Panc1 (cell line): Measurements from ENCODE around the gene TSHZ1. TPM values are rescaled to one million over a fixed set of nuclear protein-coding genes. Genes with fewer than 3 reads are reported as not detected.

Experiments
- ATAC-seq: fragments of 200-7000 bp; cut with Tn5 transposase; 2 replicates; pipeline ENCODE4 v1.9.1; 2020; ENCODE audit warnings: mild to moderate bottlenecking, moderate library complexity
- BruUV-seq: library from RNA; stranded (reverse); fragments of 400-500 nt; replicated peaks from 2 replicates; lab custom pipeline; 2021; lab: Mats Ljungman, UMichigan
- CTCF ChIA-PET: fragments of 300-600 bp; sonication (Branson Sonifier 250); formaldehyde crosslinking; loops from one replicate; lab custom pipeline; 2022; ENCODE audit warnings: antibody characterized with exemption; lab: Charles Lee
- POLR2A ChIA-PET: fragments of 300-600 bp; sonication (Branson Sonifier 250); formaldehyde crosslinking; loops from one replicate; lab custom pipeline; 2022; ENCODE audit warnings: antibody characterized with exemption; lab: Charles Lee
- DNase-seq: peaks from one replicate; pipeline ENCODE4 v3.0.0-alpha.2; 2010; ENCODE audit warnings: low read depth, low spot score
- H3K27ac ChIP-seq: 2 replicates; pipeline ENCODE4 v1.5.1; 2011; ENCODE audit warnings: mild to moderate bottlenecking, low read length, inconsistent platforms
- H3K27me3 ChIP-seq: fragments of 200-500 bp; sonication (Bioruptor generic); 2 replicates; pipeline ENCODE4 v1.6.0; 2014; ENCODE audit warnings: low read length, inconsistent platforms; ENCODE audit not compliant: control insufficient read depth, insufficient read depth
- H3K36me3 ChIP-seq: fragments of 200-500 bp; sonication (Bioruptor generic); 2 replicates; pipeline ENCODE4 v1.5.1; 2014; ENCODE audit warnings: inconsistent platforms, mild to moderate bottlenecking, low read length, moderate library complexity; ENCODE audit not compliant: control insufficient read depth, insufficient read depth
- H3K4me1 ChIP-seq: 2 replicates; pipeline ENCODE4 v1.5.1; 2011; ENCODE audit warnings: inconsistent platforms, mild to moderate bottlenecking, low read length, moderate library complexity; ENCODE audit not compliant: control insufficient read depth, insufficient read depth
- H3K4me3 ChIP-seq, 2 experiments: 2 replicates each; pipeline ENCODE4 v1.5.1; 2011 to 2012; ENCODE audit warnings: low read depth in 2 of 2, low read length in 2 of 2, mild to moderate bottlenecking in 2 of 2, inconsistent platforms in 1 of 2, moderate library complexity in 1 of 2
- H3K9me3 ChIP-seq: fragments of 200-500 bp; sonication (Bioruptor generic); 2 replicates; pipeline ENCODE4 v1.5.1; 2014; ENCODE audit warnings: low read depth, mild to moderate bottlenecking, inconsistent platforms, low read length, moderate library complexity; ENCODE audit not compliant: control insufficient read depth, insufficient read depth
- POLR2AphosphoS5 ChIP-seq: IDR thresholded peaks from 2 replicates; pipeline ENCODE4 v1.6.1; 2012; ENCODE audit warnings: mild to moderate bottlenecking, low read depth, low read length, moderate library complexity
- SIN3A ChIP-seq: IDR thresholded peaks from 2 replicates; pipeline ENCODE4 v1.6.1; 2012; ENCODE audit warnings: low read depth, mild to moderate bottlenecking, low read length, moderate library complexity, borderline replicate concordance; ENCODE audit not compliant: insufficient read depth
- TCF7L2 ChIP-seq: IDR thresholded peaks from 2 replicates; pipeline ENCODE4 v1.6.1; 2011; ENCODE audit warnings: mild to moderate bottlenecking, low read depth, low read length, inconsistent platforms
- in situ Hi-C: cut with HindIII; loops from 2 replicates; pipeline ENCODE4 v1.10.0; 2016; ENCODE audit warnings: low sequenced_read_pairs, low pct_unique_long_range_greater_than_20kb
- intact Hi-C: fragments of 100-400 bp; cut with micrococcal nuclease; formaldehyde crosslinking; loops from one replicate; pipeline ENCODE4 v1.10.0; 2022; ENCODE audit not compliant: unreplicated experiment
- total RNA-seq: library from RNA; stranded (reverse); gene quantifications from one replicate; pipeline ENCODE4 v1.2.1, GENCODE V29; 2021; ENCODE audit not compliant: unreplicated experiment
- TF ChIP-seq, protein P1 (sequence below), 2 experiments: IDR thresholded peaks; 2 replicates each; pipeline ENCODE4 v1.6.1; 2011 to 2012; ENCODE audit warnings: low read depth in 2 of 2, control low read depth in 1 of 2, low read length in 1 of 2, mild to moderate bottlenecking in 1 of 2, moderate library complexity in 1 of 2; ENCODE audit not compliant: insufficient read depth in 1 of 2
- TF ChIP-seq, protein P2 (sequence below): fragments of 450-650 bp; IDR thresholded peaks from 2 replicates; pipeline ENCODE4 v1.5.1; 2017; ENCODE audit warnings: mild to moderate bottlenecking

Gene TSHZ1
- total RNA-seq, 1 experiment from 2014 or later, result 10.0 TPM

GRCh38 chr18:75201282-75202270, 9.0 kb upstream of the TSHZ1 start:
- POLR2A ChIA-PET, result no interaction called here
- intact Hi-C loops, result no loop called here
- H3K36me3 ChIP-seq, result peaks cover 3% of the 10 kb centered on the region; the same call in 1 of the 2 replicates
- in situ Hi-C loops, result no loop called here
- peaks cover 24% of the 10 kb centered on the region for H3K4me1 ChIP-seq
- no TSS peak for BruUV-seq
- no peak for ATAC-seq
- no peaks in the 10 kb centered on the region for H3K9me3 ChIP-seq
- H3K27me3 ChIP-seq, result no peaks in the 10 kb centered on the region
- no peak overlapping the region for H3K27ac ChIP-seq
- no peak for DNase-seq
- H3K4me3 ChIP-seq, result no peak overlapping the region
- TF ChIP-seq, protein P1, sequence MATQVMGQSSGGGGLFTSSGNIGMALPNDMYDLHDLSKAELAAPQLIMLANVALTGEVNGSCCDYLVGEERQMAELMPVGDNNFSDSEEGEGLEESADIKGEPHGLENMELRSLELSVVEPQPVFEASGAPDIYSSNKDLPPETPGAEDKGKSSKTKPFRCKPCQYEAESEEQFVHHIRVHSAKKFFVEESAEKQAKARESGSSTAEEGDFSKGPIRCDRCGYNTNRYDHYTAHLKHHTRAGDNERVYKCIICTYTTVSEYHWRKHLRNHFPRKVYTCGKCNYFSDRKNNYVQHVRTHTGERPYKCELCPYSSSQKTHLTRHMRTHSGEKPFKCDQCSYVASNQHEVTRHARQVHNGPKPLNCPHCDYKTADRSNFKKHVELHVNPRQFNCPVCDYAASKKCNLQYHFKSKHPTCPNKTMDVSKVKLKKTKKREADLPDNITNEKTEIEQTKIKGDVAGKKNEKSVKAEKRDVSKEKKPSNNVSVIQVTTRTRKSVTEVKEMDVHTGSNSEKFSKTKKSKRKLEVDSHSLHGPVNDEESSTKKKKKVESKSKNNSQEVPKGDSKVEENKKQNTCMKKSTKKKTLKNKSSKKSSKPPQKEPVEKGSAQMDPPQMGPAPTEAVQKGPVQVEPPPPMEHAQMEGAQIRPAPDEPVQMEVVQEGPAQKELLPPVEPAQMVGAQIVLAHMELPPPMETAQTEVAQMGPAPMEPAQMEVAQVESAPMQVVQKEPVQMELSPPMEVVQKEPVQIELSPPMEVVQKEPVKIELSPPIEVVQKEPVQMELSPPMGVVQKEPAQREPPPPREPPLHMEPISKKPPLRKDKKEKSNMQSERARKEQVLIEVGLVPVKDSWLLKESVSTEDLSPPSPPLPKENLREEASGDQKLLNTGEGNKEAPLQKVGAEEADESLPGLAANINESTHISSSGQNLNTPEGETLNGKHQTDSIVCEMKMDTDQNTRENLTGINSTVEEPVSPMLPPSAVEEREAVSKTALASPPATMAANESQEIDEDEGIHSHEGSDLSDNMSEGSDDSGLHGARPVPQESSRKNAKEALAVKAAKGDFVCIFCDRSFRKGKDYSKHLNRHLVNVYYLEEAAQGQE (IDR thresholded peaks at IDR 0.05; ENCODE audit: insufficient read depth in 1 of 2, low read depth in 2 of 2, low read length in 1 of 2), result no peak
- no peak for TF ChIP-seq SIN3A
- TF ChIP-seq, protein P2, sequence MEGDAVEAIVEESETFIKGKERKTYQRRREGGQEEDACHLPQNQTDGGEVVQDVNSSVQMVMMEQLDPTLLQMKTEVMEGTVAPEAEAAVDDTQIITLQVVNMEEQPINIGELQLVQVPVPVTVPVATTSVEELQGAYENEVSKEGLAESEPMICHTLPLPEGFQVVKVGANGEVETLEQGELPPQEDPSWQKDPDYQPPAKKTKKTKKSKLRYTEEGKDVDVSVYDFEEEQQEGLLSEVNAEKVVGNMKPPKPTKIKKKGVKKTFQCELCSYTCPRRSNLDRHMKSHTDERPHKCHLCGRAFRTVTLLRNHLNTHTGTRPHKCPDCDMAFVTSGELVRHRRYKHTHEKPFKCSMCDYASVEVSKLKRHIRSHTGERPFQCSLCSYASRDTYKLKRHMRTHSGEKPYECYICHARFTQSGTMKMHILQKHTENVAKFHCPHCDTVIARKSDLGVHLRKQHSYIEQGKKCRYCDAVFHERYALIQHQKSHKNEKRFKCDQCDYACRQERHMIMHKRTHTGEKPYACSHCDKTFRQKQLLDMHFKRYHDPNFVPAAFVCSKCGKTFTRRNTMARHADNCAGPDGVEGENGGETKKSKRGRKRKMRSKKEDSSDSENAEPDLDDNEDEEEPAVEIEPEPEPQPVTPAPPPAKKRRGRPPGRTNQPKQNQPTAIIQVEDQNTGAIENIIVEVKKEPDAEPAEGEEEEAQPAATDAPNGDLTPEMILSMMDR, result no peak
- no peak for TF ChIP-seq POLR2AphosphoS5
- TF ChIP-seq TCF7L2, result no peak
- CTCF ChIA-PET, result no interaction called here

GRCh38 chr18:75202696-75203365, 7.8 kb upstream of the TSHZ1 start:
- Histone ChIP-seq H3K27ac (no peak overlapping the region; the same call in 1 of the 2 replicates), H3K9me3 (no peaks in the 10 kb centered on the region), H3K4me3 (no peak overlapping the region), H3K36me3 (peaks cover 3% of the 10 kb centered on the region; the same call in 1 of the 2 replicates), H3K4me1 (peaks cover 35% of the 10 kb centered on the region), H3K27me3 (no peaks in the 10 kb centered on the region)
- ChIA-PET CTCF (no interaction called here), POLR2A (interaction anchor here (0.7 kb wide), 1 partner anchor 247 kb away, joined by 6 read pairs; no protein-coding TSS in a partner anchor)
- ATAC-seq, result no peak
- in situ Hi-C loops (no loop called here), intact Hi-C loops (no loop called here)
- TF ChIP-seq, protein P1 (IDR thresholded peaks at IDR 0.05; ENCODE audit: insufficient read depth in 1 of 2, low read depth in 2 of 2, low read length in 1 of 2), result no peak
- no peak for TF ChIP-seq TCF7L2
- no peak for TF ChIP-seq POLR2AphosphoS5
- TF ChIP-seq, protein P2, result no peak
- no peak for TF ChIP-seq SIN3A
- no peak for DNase-seq
- BruUV-seq, result no TSS peak
